Measurements from ENCODE around the gene TMPRSS13. TPM values are rescaled to one million over a fixed set of nuclear protein-coding genes. Genes with fewer than 3 reads are reported as not detected.

The TMPRSS13 gene
- total RNA-seq, 1 donor from 2014 or later, result 5.7 TPM

DNA sequence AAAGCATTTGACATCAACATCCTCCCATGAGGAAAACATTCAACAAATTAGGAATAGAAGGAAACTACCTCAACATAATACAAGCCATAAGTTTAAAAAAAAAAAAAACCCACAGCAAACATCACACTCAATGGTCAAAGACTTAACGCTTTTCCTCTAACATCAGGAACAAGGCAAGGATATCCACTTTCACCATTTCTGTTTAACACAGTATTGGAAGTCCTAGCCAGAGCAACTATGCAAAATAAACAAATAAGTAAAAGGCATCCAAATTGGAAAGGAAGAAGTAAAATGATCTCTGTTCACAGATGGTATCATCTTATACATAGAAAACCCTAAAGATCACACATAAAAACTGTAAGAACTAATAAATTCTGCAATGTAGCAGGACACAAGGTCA lies 65.8 kb downstream of the TMPRSS13 start:
- Mint-ChIP-seq H3K4me1 (ENCODE audit: low read depth) (peaks cover 4% of the 10 kb centered on the region), H3K27me3 (peaks cover 4% of the 10 kb centered on the region)
- no peak for TF ChIP-seq CTCF (IDR thresholded peaks at IDR 0.05; ENCODE audit: unreplicated experiment)

GRCh38 chr11:117862753-117863152 lies 66.4 kb downstream of the TMPRSS13 start:
- Mint-ChIP-seq H3K36me3 (ENCODE audit: insufficient read depth) (peaks cover 1% of the 10 kb centered on the region), H3K27ac (no peak overlapping the region), H3K27me3 (peaks cover 4% of the 10 kb centered on the region), H3K9me3 (ENCODE audit: low read depth) (no peaks in the 10 kb centered on the region), H3K4me1 (ENCODE audit: low read depth) (peaks cover 4% of the 10 kb centered on the region), H3K4me3 (ENCODE audit: low read depth) (no peak overlapping the region)
- DNase-seq (ENCODE audit: low spot score, unreplicated experiment), result no peak
- TF ChIP-seq CTCF (IDR thresholded peaks at IDR 0.05; ENCODE audit: unreplicated experiment), result no peak

More for the DNA sequence above, 65.8 kb downstream of the TMPRSS13 start:
- H3K9me3 Mint-ChIP-seq (ENCODE audit: low read depth), result no peaks in the 10 kb centered on the region
- DNase-seq (ENCODE audit: low spot score, unreplicated experiment), result no peak
- H3K4me3 Mint-ChIP-seq (ENCODE audit: low read depth), result no peak overlapping the region
- H3K27ac Mint-ChIP-seq, result no peak overlapping the region
- peaks cover 1% of the 10 kb centered on the region for H3K36me3 Mint-ChIP-seq (ENCODE audit: insufficient read depth)

- no peak for TF ChIP-seq CTCF (IDR thresholded peaks at IDR 0.05; ENCODE audit: unreplicated experiment)
- Mint-ChIP-seq H3K9me3 (ENCODE audit: low read depth) (no peaks in the 10 kb centered on the region), H3K4me1 (ENCODE audit: low read depth) (peaks cover 4% of the 10 kb centered on the region), H3K4me3 (ENCODE audit: low read depth) (no peak overlapping the region), H3K27ac (peak overlapping the region; percentile 26), H3K27me3 (no peaks in the 10 kb centered on the region), H3K36me3 (ENCODE audit: insufficient read depth) (peaks cover 1% of the 10 kb centered on the region)
- no peak for DNase-seq (ENCODE audit: low spot score, unreplicated experiment)
Observed at GRCh38 chr11:117862019-117862725, 67.0 kb downstream of the TMPRSS13 start.

- no peak for DNase-seq (ENCODE audit: low spot score, unreplicated experiment)
- no peak for TF ChIP-seq CTCF (IDR thresholded peaks at IDR 0.05; ENCODE audit: unreplicated experiment)
- peaks cover 1% of the 10 kb centered on the region for H3K36me3 Mint-ChIP-seq (ENCODE audit: insufficient read depth)
- peak overlapping the region; percentile 26 for H3K27ac Mint-ChIP-seq
- no peak overlapping the region for H3K4me3 Mint-ChIP-seq (ENCODE audit: low read depth)
- H3K4me1 Mint-ChIP-seq (ENCODE audit: low read depth), result peaks cover 4% of the 10 kb centered on the region
- H3K9me3 Mint-ChIP-seq (ENCODE audit: low read depth), result no peaks in the 10 kb centered on the region
- H3K27me3 Mint-ChIP-seq, result no peaks in the 10 kb centered on the region
Observed at GRCh38 chr11:117861151-117862018, 67.8 kb downstream of the TMPRSS13 start.

DNA sequence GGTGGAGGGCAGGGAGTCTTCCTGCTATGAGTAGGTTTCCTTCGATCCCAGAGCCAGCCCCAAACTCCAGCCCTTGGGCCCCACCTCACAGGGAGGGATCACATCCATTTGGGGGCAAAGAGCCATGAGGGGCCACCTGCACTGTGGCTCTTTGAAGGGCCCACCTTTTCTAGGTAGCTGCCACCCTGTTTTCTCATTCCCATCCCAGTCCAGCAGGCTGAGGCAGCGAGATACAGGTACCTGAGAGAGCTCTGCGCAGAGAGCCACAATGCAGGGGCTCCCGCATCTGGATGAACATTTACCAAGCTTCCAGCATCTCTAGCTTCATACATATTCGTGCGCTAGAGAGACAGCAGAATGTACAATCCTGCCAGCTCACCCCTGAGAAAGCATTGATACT lies 69.1 kb downstream of the TMPRSS13 start:
- DNase-seq (ENCODE audit: low spot score, unreplicated experiment), result no peak
- peaks cover 1% of the 10 kb centered on the region for H3K36me3 Mint-ChIP-seq (ENCODE audit: insufficient read depth)
- TF ChIP-seq CTCF (IDR thresholded peaks at IDR 0.05; ENCODE audit: unreplicated experiment), result no peak
- H3K9me3 Mint-ChIP-seq (ENCODE audit: low read depth), result no peaks in the 10 kb centered on the region
- no peak overlapping the region for H3K27ac Mint-ChIP-seq
- H3K4me1 Mint-ChIP-seq (ENCODE audit: low read depth), result peaks cover 4% of the 10 kb centered on the region
- H3K27me3 Mint-ChIP-seq, result no peaks in the 10 kb centered on the region
- no peak overlapping the region for H3K4me3 Mint-ChIP-seq (ENCODE audit: low read depth)

All from progenitor cell of endocrine pancreas (in vitro differentiated cells).